ENCODE data around the gene DOP1A.

The DOP1A gene

GRCh38 chr6:83073615-83074014 is 6.1 kb downstream of the DOP1A start:
- no peak for DNase-seq (ENCODE audit: low read depth in 1 of 2, low spot score in 1 of 2)

- DNase-seq (ENCODE audit: low read depth in 1 of 2, low spot score in 1 of 2): no peak
Observed at GRCh38 chr6:83083476-83083875, 16.0 kb downstream of the DOP1A start.

GRCh38 chr6:83086751-83087150 is 19.3 kb downstream of the DOP1A start:
- DNase-seq (ENCODE audit: low read depth in 1 of 2, low spot score in 1 of 2): no peak

GRCh38 chr6:83092756-83093399 is 25.4 kb downstream of the DOP1A start:
- DNase-seq (ENCODE audit: low read depth in 1 of 2, low spot score in 1 of 2): no peak

GRCh38 chr6:83096791-83097190 is 29.3 kb downstream of the DOP1A start:
- DNase-seq (ENCODE audit: low read depth in 1 of 2, low spot score in 1 of 2): no peak

- DNase-seq (ENCODE audit: low read depth in 1 of 2, low spot score in 1 of 2): no peak
Observed at GRCh38 chr6:83097204-83097603, 29.7 kb downstream of the DOP1A start.

- DNase-seq (ENCODE audit: low read depth in 1 of 2, low spot score in 1 of 2): no peak
Observed at GRCh38 chr6:83097675-83098074, 30.2 kb downstream of the DOP1A start.

GRCh38 chr6:83098589-83098988 is 31.1 kb downstream of the DOP1A start:
- no peak for DNase-seq (ENCODE audit: low read depth in 1 of 2, low spot score in 1 of 2)

GRCh38 chr6:83108378-83108777 is 40.9 kb downstream of the DOP1A start:
- DNase-seq (ENCODE audit: low read depth in 1 of 2, low spot score in 1 of 2): no peak

- DNase-seq (ENCODE audit: low read depth in 1 of 2, low spot score in 1 of 2): no peak
Observed at GRCh38 chr6:83113258-83113657, 45.8 kb downstream of the DOP1A start.

GRCh38 chr6:83114164-83114563 is 46.7 kb downstream of the DOP1A start:
- no peak for DNase-seq (ENCODE audit: low read depth in 1 of 2, low spot score in 1 of 2)

- no peak for DNase-seq (ENCODE audit: low read depth in 1 of 2, low spot score in 1 of 2)
Observed at GRCh38 chr6:83117802-83118201, 50.3 kb downstream of the DOP1A start.

GRCh38 chr6:83119742-83120300 is 52.4 kb downstream of the DOP1A start:
- no peak for DNase-seq (ENCODE audit: low read depth in 1 of 2, low spot score in 1 of 2)

- no peak for DNase-seq (ENCODE audit: low read depth in 1 of 2, low spot score in 1 of 2)
Observed at GRCh38 chr6:83124553-83124952, 57.1 kb downstream of the DOP1A start.

- no peak for DNase-seq (ENCODE audit: low read depth in 1 of 2, low spot score in 1 of 2)
Observed at GRCh38 chr6:83125425-83125824, 58.0 kb downstream of the DOP1A start.

GRCh38 chr6:83126223-83126622 is 58.8 kb downstream of the DOP1A start:
- DNase-seq (ENCODE audit: low read depth in 1 of 2, low spot score in 1 of 2): no peak

- no peak for DNase-seq (ENCODE audit: low read depth in 1 of 2, low spot score in 1 of 2)
Observed at GRCh38 chr6:83126807-83127206, 59.3 kb downstream of the DOP1A start.

- DNase-seq (ENCODE audit: low read depth in 1 of 2, low spot score in 1 of 2): no peak
Observed at GRCh38 chr6:83127258-83127657, 59.8 kb downstream of the DOP1A start.

GRCh38 chr6:83127976-83128375 is 60.5 kb downstream of the DOP1A start:
- DNase-seq (ENCODE audit: low read depth in 1 of 2, low spot score in 1 of 2): no peak

- no peak for DNase-seq (ENCODE audit: low read depth in 1 of 2, low spot score in 1 of 2)
Observed at GRCh38 chr6:83132121-83132520, 64.7 kb downstream of the DOP1A start.

- DNase-seq (ENCODE audit: low read depth in 1 of 2, low spot score in 1 of 2): no peak
Observed at GRCh38 chr6:83138118-83138722, 70.7 kb downstream of the DOP1A start.

- no peak for DNase-seq (ENCODE audit: low read depth in 1 of 2, low spot score in 1 of 2)
Observed at GRCh38 chr6:83138758-83139157, 71.3 kb downstream of the DOP1A start.

- no peak for DNase-seq (ENCODE audit: low read depth in 1 of 2, low spot score in 1 of 2)
Observed at GRCh38 chr6:83151114-83151513, 83.6 kb downstream of the DOP1A start.
